Body of pancreas (tissue), 4 donors: ENCODE data around the gene LSP1. TPM values are rescaled to one million over a fixed set of nuclear protein-coding genes. Genes with fewer than 3 reads are reported as not detected.
"Not testable (repeated sequence)": the region's sequence is repeated elsewhere in the genome, so short reads cannot be mapped to it uniquely, and the experiment has no call there.

Experiments used
- ATAC-seq: fragments of 150-250 bp; one replicate; pipeline ENCODE4 v1.9.1; 2016
- DNase-seq, 4 donors: peaks; one replicate each; pipeline ENCODE4 v3.0.0-alpha.2; 2019
- H3K27ac ChIP-seq, 4 donors: fragments of 200-600 bp; sonication (generic); 1 replicate in 3 of 4; 2 replicates in 1 of 4; pipeline versions ENCODE4 v1.5.1 to v1.6.1; 2016 to 2019; ENCODE audit warnings: mild to moderate bottlenecking in 1 of 4, mixed read lengths in 1 of 4, moderate library complexity in 1 of 4
- H3K27me3 ChIP-seq, 2 donors: fragments of 200-600 bp; sonication (generic); one replicate each; pipeline ENCODE4 v1.6.0; 2016; ENCODE audit warnings: mild to moderate bottlenecking in 1 of 2
- H3K36me3 ChIP-seq, 2 donors: fragments of 200-600 bp; sonication (generic); replicated peaks in 1 of 2; 2 replicates each; pipeline ENCODE4 v1.5.1; 2016; ENCODE audit warnings: low read depth in 2 of 2; ENCODE audit not compliant: insufficient read depth in 1 of 2
- H3K4me1 ChIP-seq: fragments of 200-600 bp; sonication (generic); one replicate; pipeline ENCODE4 v1.6.0; 2016
- H3K4me3 ChIP-seq, 2 donors: fragments of 200-600 bp; sonication (generic); 1 replicate in 1 of 2; 2 replicates in 1 of 2; pipeline ENCODE4 v1.5.1; 2016 to 2019
- H3K9me3 ChIP-seq, 3 donors: fragments of 200-600 bp; sonication (generic); 1 replicate in 2 of 3; 2 replicates in 1 of 3; pipeline ENCODE4 v1.5.1; 2016
- POLR2A ChIP-seq, 3 donors: fragments of 450-650 bp; IDR thresholded peaks; one replicate each; pipeline ENCODE4 v1.6.1; 2016; ENCODE audit warnings: antibody characterized with exemption in 3 of 3, mild to moderate bottlenecking in 2 of 3
- WGBS, 2 donors: methylation state at CpG; one replicate each; pipeline ENCODE4 v1.1.5; 2017; 5-methylcytosine and 5-hydroxymethylcytosine counted together
- intact Hi-C: fragments of 100-400 bp; cut with DNase I; formaldehyde crosslinking; loops from one replicate; pipeline ENCODE4 v1.15.1; 2023
- total RNA-seq, 2 donors: library from RNA; depleted of rRNA; stranded (reverse); fragments of >200 nt; gene quantifications; one replicate each; pipeline ENCODE4 v1.1.0, GENCODE V29; 2016
- TF ChIP-seq, protein P1 (sequence below), 7 experiments: fragments of 450-650 bp in 4 of 7; fragments of 200-600 bp in 3 of 7; sonication (generic) in 3 of 7; IDR thresholded peaks; one replicate each; pipeline ENCODE4 v1.5.1; 2016 to 2019; ENCODE audit warnings: antibody characterized with exemption in 7 of 7

The LSP1 gene
- total RNA-seq, 2 donors from 2014 or later: 9.9 to 11.5 TPM

DNA sequence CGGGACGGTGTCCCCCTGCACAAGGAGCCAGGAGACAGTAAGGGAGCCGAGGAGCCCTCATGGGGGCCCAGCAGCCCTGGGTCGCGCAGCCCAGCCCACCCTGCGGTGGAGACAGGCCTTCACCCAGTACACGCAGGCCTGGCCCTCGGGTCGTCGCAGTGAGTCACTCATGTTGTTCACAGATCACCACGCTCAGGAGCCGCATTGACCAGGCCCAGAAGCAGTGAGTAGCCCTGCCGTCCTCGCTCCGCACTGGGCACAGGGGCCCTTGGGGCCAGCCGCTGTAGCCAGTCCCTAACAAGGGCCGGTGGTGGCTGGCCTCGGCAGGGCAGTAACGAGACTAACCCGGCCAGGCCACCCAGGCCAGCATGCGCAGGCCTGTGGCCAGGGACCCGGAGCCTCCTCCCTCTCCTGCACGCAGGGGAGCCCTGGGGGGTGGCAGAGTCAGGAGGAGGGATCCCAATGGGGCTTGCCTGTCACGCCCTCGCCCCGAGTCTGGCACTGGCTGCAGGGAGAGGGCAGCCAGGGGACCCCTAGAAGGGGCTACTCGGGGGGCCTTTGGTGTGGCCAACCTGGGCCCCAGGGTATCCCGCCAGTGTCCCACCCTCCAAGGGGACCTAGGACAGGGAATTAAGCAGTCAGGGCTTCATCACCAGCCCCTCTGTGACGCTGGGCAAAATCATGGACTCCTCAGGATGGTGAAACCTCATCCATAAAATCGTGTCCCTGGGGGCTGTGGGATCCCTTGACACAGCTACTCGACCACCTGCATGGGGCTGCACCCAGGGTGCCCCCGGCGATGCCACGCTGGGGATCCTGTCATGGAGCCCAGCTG lies 84.1 kb downstream of the LSP1 start:
- intact Hi-C loops: loop anchor here (2.0 kb wide), 1 partner anchor 22 kb away; no protein-coding TSS in a partner anchor
- Histone ChIP-seq H3K36me3 (no peaks in the 10 kb centered on the region), H3K9me3 (no peaks in the 10 kb centered on the region), H3K4me3 (no peak overlapping the region), H3K27me3 (no peaks in the 10 kb centered on the region), H3K4me1 (no peaks in the 10 kb centered on the region), H3K27ac (no peak overlapping the region)
- ATAC-seq: no peak
- 91% methylated on average over 24 of the region's 34 CpGs; no CpG with 5 or more reads in 1 of the 2 donors for WGBS, 2 donors
- peak in 1 of 4 donors; percentile 7 for DNase-seq
- TF ChIP-seq, protein P1, sequence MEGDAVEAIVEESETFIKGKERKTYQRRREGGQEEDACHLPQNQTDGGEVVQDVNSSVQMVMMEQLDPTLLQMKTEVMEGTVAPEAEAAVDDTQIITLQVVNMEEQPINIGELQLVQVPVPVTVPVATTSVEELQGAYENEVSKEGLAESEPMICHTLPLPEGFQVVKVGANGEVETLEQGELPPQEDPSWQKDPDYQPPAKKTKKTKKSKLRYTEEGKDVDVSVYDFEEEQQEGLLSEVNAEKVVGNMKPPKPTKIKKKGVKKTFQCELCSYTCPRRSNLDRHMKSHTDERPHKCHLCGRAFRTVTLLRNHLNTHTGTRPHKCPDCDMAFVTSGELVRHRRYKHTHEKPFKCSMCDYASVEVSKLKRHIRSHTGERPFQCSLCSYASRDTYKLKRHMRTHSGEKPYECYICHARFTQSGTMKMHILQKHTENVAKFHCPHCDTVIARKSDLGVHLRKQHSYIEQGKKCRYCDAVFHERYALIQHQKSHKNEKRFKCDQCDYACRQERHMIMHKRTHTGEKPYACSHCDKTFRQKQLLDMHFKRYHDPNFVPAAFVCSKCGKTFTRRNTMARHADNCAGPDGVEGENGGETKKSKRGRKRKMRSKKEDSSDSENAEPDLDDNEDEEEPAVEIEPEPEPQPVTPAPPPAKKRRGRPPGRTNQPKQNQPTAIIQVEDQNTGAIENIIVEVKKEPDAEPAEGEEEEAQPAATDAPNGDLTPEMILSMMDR (IDR thresholded peaks at IDR 0.05): no peak
- TF ChIP-seq POLR2A (IDR thresholded peaks at IDR 0.05): no peak

DNA sequence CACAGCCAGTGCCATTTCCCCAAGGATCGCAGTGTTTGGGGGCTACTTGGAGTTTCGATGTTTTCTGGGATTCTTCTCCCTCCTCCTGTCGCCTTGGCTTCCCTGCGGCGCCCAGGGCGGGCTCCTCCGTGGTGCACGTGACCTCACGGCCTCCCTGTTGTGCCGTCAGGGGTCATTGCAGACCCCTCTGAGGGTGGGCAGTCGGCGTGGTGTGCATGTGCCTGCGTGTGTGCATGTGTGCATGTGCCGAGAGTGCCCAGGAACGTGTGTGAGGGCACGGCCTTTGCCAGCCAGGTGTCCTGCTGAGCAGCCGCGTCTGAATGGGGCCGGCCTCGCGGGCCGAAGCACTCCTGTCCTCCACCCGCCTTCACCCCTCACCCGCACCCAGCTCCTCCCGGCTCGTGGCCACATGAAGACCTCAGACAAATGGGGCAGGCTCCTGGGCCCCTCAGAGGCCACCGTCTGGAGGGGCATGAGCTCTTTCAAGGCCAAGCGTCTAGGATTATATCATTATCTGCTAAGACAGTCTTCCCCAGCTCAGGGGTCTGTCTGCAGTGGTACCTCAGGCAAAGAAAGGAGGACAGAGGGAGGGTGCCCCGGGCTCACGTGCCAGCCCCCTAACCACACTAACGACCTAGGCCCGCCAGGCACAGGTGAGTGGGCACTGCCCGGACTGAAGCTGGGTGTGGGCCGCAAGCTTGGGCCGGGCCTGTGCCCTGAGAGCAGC lies 84.9 kb downstream of the LSP1 start:
- WGBS, 2 donors: 64 to 71% methylated on average over 17 to 31 of the region's 35 CpGs
- H3K4me3 ChIP-seq: no peak overlapping the region
- intact Hi-C loops: loop anchor here (2.0 kb wide), 1 partner anchor 23 kb away; no protein-coding TSS in a partner anchor
- no peaks in the 10 kb centered on the region for H3K4me1 ChIP-seq
- H3K36me3 ChIP-seq: no peaks in the 10 kb centered on the region
- H3K27me3 ChIP-seq: no peaks in the 10 kb centered on the region
- no peaks in the 10 kb centered on the region for H3K9me3 ChIP-seq
- no peak overlapping the region for H3K27ac ChIP-seq
- ATAC-seq (no peak), DNase-seq (peak in 1 of 4 donors; percentile 7)
- TF ChIP-seq POLR2A (IDR thresholded peaks at IDR 0.05): no peak
- TF ChIP-seq, protein P1 (IDR thresholded peaks at IDR 0.05): no peak

DNA sequence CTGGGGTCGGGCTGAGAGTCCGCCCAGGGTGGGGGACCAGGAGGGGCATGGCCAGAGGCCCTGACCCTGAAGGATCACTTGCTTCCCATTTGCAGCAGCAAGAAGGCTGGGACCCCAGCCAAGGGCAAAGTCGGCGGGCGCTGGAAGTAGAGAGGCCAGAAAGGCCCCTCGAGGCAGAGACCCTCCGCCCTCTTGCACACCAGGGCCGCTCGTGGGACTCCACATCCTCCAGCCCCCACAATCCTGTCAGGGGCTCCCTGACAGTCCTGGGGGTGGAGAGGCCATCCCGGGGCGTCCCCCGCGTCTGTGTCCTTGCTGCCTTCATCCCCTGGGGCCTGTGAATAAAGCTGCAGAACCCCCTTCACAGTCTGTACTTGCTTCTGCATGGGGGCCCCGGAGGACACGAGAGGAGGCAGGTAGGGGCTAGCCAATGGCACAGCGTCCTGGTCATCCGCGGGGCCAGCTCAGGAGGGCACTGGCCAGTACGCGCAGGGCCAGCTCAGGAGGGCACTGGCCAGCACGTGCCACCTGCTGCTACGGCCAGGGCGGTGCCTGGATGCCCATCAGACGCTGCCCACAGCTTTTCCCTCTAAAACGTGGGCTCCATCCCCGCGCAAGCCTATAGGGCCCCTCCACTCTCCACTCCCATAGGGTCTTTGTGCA lies 85.6 kb downstream of the LSP1 start:
- H3K27ac ChIP-seq: no peak overlapping the region
- WGBS, 2 donors: 70 to 73% methylated on average over 2 to 27 of the region's 27 CpGs
- no peak for ATAC-seq
- H3K4me3 ChIP-seq: no peak overlapping the region
- peak in 1 of 4 donors; percentile 10 for DNase-seq
- no peaks in the 10 kb centered on the region for H3K36me3 ChIP-seq
- intact Hi-C loops: no loop called here
- no peaks in the 10 kb centered on the region for H3K27me3 ChIP-seq
- H3K9me3 ChIP-seq: no peaks in the 10 kb centered on the region
- no peaks in the 10 kb centered on the region for H3K4me1 ChIP-seq
- TF ChIP-seq POLR2A (IDR thresholded peaks at IDR 0.05): no peak
- TF ChIP-seq, protein P1 (IDR thresholded peaks at IDR 0.05): no peak

DNA sequence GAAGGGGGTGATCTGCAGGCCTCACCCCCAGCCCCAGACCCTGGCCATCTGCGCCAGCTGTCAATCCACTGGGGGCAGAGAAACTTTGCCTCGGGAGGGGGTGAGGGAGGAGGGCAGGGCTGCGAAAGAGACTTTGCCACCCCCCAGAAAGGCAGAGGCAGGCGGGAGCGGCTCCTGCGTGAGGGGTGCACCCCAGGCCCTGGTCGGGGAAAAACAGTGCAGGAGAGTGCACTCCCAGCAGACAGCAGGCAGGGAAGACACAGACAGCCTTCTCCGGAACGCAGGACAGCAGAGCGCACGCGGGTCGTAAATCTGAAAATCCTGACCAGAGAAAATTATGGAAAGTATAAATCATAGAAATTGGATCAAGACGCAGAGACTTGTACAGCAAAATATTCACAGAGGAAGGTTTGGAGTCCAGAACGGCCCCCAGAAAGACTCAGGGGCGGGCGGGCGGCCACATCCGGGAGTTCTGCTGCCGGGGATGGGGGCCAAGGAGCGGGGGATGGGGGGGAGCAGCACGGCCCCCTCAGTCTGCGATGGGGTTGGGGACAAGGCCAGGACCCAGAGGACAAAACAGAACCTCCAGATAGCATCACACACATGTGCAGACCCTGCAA lies 86.2 kb downstream of the LSP1 start:
- no peak for TF ChIP-seq POLR2A (IDR thresholded peaks at IDR 0.05)
- TF ChIP-seq, protein P1 (IDR thresholded peaks at IDR 0.05): no peak
- intact Hi-C loops: no loop called here
- H3K36me3 ChIP-seq: no peaks in the 10 kb centered on the region
- no peaks in the 10 kb centered on the region for H3K27me3 ChIP-seq
- no peak overlapping the region for H3K4me3 ChIP-seq
- H3K9me3 ChIP-seq: no peaks in the 10 kb centered on the region
- no peak for ATAC-seq
- WGBS, 2 donors: 45 to 56% methylated on average over 22 to 23 of the region's 23 CpGs
- no peak overlapping the region for H3K27ac ChIP-seq
- peak in 1 of 4 donors; percentile 6 for DNase-seq
- H3K4me1 ChIP-seq: no peaks in the 10 kb centered on the region

DNA sequence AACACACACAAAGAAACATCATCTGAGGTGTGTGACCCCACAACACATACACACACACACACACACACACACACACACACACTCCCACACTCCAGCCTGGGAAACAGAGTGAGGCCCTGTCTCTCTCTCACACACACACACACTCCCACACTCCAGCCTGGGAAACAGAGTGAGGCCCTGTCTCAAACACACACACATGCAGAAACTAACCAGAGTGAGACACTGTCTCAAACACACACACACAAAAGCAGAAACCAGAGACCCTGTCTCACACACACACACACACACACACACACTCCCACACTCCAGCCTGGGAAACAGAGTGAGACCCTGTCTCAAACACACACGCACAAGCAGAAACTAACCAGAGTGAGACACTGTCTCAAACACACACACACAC lies 86.9 kb downstream of the LSP1 start:
- not testable (repeated sequence) for H3K4me3 ChIP-seq, H3K9me3 ChIP-seq, H3K27ac ChIP-seq, H3K27me3 ChIP-seq, H3K4me1 ChIP-seq, H3K36me3 ChIP-seq
- ATAC-seq (peak; percentile 41), DNase-seq (peak in 1 of 4 donors; percentile 7)
- WGBS, 2 donors: 100% methylated on average over 1 of the region's 1 CpG
- intact Hi-C loops: loop anchor here (5.0 kb wide), 1 partner anchor 42 kb away; no protein-coding TSS in a partner anchor
